ENCODE results near the gene ZNF784.

Gene ZNF784

DNA sequence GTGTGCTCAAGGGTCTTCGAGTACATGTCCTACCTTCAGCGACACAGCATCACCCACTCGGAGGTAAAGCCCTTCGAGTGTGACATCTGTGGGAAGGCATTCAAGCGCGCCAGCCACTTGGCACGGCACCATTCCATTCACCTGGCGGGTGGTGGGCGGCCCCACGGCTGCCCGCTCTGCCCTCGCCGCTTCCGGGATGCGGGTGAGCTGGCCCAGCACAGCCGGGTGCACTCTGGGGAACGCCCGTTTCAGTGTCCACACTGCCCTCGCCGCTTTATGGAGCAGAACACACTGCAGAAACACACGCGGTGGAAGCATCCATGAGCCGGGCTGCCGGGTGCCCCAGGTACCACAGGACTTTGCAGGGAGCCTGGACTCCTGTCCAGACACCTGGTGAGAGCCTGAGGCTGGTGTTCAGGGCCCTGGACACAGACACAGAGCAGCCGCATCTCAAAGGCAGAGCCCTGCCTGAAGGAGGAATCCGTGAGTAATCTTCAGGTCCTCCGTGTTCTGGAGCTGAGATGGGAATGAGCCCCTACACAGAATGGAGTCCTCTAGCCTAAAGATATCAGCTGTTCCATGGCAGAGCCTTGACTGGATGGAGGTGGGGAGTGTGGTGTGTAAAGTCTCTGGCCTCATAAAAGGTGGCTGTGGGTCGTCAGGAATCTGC lies 20.6 kb upstream of the ZNF784 start:
- no peak for DNase-seq (ENCODE audit: low spot score)
- TF ChIP-seq, protein P1, sequence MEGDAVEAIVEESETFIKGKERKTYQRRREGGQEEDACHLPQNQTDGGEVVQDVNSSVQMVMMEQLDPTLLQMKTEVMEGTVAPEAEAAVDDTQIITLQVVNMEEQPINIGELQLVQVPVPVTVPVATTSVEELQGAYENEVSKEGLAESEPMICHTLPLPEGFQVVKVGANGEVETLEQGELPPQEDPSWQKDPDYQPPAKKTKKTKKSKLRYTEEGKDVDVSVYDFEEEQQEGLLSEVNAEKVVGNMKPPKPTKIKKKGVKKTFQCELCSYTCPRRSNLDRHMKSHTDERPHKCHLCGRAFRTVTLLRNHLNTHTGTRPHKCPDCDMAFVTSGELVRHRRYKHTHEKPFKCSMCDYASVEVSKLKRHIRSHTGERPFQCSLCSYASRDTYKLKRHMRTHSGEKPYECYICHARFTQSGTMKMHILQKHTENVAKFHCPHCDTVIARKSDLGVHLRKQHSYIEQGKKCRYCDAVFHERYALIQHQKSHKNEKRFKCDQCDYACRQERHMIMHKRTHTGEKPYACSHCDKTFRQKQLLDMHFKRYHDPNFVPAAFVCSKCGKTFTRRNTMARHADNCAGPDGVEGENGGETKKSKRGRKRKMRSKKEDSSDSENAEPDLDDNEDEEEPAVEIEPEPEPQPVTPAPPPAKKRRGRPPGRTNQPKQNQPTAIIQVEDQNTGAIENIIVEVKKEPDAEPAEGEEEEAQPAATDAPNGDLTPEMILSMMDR (conservative IDR thresholded peaks at IDR 0.05; ENCODE audit: low read depth) = no peak
- ChIA-PET POLR2A (ENCODE audit: low non-redundant PET) (no interaction called here), CTCF (interaction anchor here (0.6 kb wide), 1 partner anchor 44 kb away, joined by 3 read pairs; no protein-coding TSS in a partner anchor)
- peak overlapping the region; percentile 96 for H3K27ac ChIP-seq

GRCh38 chr19:55644191-55644833 lies 19.9 kb upstream of the ZNF784 start:
- ChIA-PET CTCF (no interaction called here), POLR2A (ENCODE audit: low non-redundant PET) (no interaction called here)
- TF ChIP-seq, protein P1 (conservative IDR thresholded peaks at IDR 0.05; ENCODE audit: low read depth) = no peak
- no peak for DNase-seq (ENCODE audit: low spot score)
- peak overlapping the region; percentile 96 for H3K27ac ChIP-seq

DNA sequence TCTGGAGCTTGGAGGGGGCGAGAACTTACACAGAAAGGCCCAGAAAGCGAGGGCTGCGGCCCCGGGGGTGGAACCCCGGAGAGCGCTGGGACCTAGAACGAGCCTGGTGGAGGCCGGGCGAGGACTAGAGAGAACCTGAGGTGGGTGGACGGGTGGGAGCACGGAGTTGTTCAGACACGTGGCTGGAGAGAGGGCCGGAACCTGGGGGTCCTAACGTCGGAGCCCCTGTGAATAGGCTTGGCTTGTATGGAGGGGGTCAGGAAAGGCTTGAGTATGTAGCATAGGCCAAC lies 19.5 kb upstream of the ZNF784 start:
- CTCF ChIA-PET = no interaction called here
- no peak for DNase-seq (ENCODE audit: low spot score)
- POLR2A ChIA-PET (ENCODE audit: low non-redundant PET) = no interaction called here
- TF ChIP-seq, protein P1 (conservative IDR thresholded peaks at IDR 0.05; ENCODE audit: low read depth) = no peak
- H3K27ac ChIP-seq = peak overlapping the region; percentile 96

- ChIA-PET POLR2A (ENCODE audit: low non-redundant PET) (interaction anchor here (0.6 kb wide), 1 partner anchor 11 kb away, joined by 3 read pairs; the partner anchor contains the start of gene U2AF2), CTCF (interaction anchor here (0.6 kb wide), 1 partner anchor 44 kb away, joined by 4 read pairs; no protein-coding TSS in a partner anchor)
- peak; percentile 83 for DNase-seq (ENCODE audit: low spot score)
- TF ChIP-seq, protein P1 (conservative IDR thresholded peaks at IDR 0.05; ENCODE audit: low read depth) = no peak
- H3K27ac ChIP-seq = peak within 1 kb of the TSS; percentile 96
These were observed 18.9 kb upstream of the ZNF784 start, which contains the start of gene ZNF581 for GRCh38 chr19:55643003-55643886. Gene ZNF581 (plus strand): TSS chr19:55643649. CDS start chr19:55644572, 923 bp downstream.

DNA sequence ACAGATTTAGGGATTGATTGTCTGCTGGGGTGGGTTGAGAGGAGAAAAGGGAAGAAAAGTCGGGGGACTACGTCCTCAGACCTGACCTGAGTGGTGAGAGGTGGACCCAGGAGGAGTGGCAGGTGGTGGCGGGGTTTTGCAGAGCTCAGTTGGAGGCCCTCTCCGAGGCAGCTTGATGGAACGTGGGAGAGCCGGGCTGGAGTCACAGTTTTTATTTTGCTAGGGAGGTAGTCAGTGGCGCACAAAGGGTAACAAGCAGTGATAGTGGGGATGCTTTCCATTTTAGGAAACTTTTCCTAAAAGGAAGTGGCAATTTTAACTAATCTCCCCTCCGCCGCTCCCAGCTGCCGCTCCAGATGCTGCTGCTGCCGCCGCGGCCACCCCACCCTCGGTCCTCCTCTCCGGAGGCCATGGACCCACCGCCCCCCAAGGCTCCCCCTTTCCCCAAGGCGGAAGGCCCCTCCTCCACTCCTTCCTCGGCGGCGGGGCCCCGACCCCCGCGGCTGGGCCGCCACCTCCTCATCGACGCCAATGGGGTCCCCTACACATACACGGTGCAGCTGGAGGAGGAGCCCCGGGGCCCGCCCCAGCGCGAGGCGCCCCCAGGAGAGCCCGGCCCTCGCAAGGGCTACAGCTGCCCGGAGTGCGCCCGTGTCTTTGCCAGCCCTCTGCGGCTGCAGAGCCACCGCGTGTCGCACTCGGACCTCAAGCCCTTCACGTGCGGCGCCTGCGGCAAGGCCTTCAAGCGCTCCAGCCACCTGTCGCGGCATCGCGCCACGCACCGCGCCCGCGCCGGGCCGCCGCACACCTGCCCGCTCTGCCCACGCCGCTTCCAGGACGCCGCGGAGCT lies 18.0 kb upstream of the ZNF784 start:
- CTCF ChIA-PET = interaction anchor here (0.6 kb wide), 1 partner anchor 44 kb away, joined by 4 read pairs; no protein-coding TSS in a partner anchor

More for the DNA sequence above, 18.0 kb upstream of the ZNF784 start:
- TF ChIP-seq, protein P1 (conservative IDR thresholded peaks at IDR 0.05; ENCODE audit: low read depth) = no peak
- POLR2A ChIA-PET (ENCODE audit: low non-redundant PET) = interaction anchor here (0.6 kb wide), 1 partner anchor 12 kb away, joined by 3 read pairs; the partner anchor contains the start of gene U2AF2
- DNase-seq (ENCODE audit: low spot score) = no peak
- H3K27ac ChIP-seq = peak overlapping the region; percentile 96
